ENCODE data around the gene BAG1. TPM values are rescaled to one million over a fixed set of nuclear protein-coding genes. Genes with fewer than 3 reads are reported as not detected.

The BAG1 gene
- total and polyA plus RNA-seq, 4 donors = 35.1 to 55.2 (median 43.0) TPM

DNA sequence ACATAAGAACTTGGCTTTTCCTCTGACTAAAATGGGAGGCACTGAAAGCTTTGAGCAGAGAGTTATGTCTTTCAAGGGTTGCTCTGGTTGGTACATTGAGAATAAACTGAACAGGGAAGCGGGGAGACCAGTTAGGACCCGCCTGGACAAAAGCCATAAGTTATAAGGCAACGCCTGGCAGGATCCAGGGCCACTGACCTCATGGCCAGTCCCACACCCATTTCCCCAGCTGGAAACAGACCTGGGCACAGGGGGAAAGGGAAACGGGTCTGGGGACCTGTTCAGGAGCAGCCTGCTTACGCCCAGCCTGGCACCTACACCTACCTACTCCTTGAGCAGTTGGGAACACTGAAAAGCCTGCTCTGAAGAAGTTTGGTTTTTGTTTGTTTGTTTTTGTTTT is 23.2 kb downstream of the BAG1 start:
- no peak overlapping the region for H3K9ac ChIP-seq (ENCODE audit: low read depth in 1 of 2, low read length in 2 of 2)
- TF ChIP-seq RXRA (IDR thresholded peaks at IDR 0.05) (peak in 1 of 2 donors; percentile 38), FOXA2 (IDR thresholded peaks at IDR 0.05) (no peak)
- no peak overlapping the region for H3K27ac ChIP-seq (ENCODE audit: low read depth in 1 of 2, low read length in 2 of 2)
- no peak for DNase-seq (ENCODE audit: low spot score)
- 61% methylated on average over 5 of the region's 5 CpGs for WGBS
- H3K4me3 ChIP-seq (ENCODE audit: low read depth in 1 of 3, low read length in 3 of 3) = no peak overlapping the region
- H3K9me3 ChIP-seq (ENCODE audit: control insufficient read depth in 4 of 4, low read length in 3 of 4) = no peaks in the 10 kb centered on the region
- no peaks in the 10 kb centered on the region for H3K36me3 ChIP-seq (ENCODE audit: control insufficient read depth in 4 of 4, insufficient read depth in 3 of 4, low read depth in 1 of 4, low read length in 3 of 4)
- H3K27me3 ChIP-seq (ENCODE audit: control insufficient read depth in 4 of 4, insufficient read depth in 4 of 4, low read length in 3 of 4) = no peaks in the 10 kb centered on the region
- no peaks in the 10 kb centered on the region for H3K4me1 ChIP-seq (ENCODE audit: control insufficient read depth in 4 of 4, insufficient read depth in 4 of 4, low read length in 3 of 4)

DNA sequence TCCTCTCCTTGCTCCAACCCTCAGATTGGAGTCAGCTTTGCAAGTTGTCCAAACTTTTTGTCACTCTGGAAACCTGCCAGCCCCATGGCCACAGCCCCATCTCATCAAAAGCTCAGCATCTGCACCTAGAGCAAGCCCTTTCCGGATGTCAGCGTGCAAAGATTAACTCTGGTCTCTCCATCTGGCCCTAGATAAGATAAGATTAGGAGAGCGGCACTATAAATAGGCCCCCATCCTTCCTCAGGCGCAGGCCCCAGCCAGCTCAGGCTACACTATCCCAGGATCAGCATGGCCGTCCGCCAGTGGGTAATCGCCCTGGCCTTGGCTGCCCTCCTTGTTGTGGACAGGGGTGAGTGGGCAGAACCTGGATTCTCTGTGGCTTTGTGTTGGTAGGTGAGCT is 24.6 kb downstream of the BAG1 start, which contains the start of gene SPINK4:
TSS of gene SPINK4 (plus strand) at position 247 of the 400 bp plus-strand sequence. CDS start at position 289, 42 bp downstream.
- no peak for TF ChIP-seq RXRA (IDR thresholded peaks at IDR 0.05)
- Histone ChIP-seq H3K9ac (ENCODE audit: low read depth in 1 of 2, low read length in 2 of 2) (no peak within 1 kb of the TSS), H3K9me3 (ENCODE audit: control insufficient read depth in 4 of 4, low read length in 3 of 4) (no peaks in the 10 kb centered on the region), H3K27ac (ENCODE audit: low read depth in 1 of 2, low read length in 2 of 2) (no peak within 1 kb of the TSS), H3K4me3 (ENCODE audit: low read depth in 1 of 3, low read length in 3 of 3) (no peak within 1 kb of the TSS), H3K36me3 (ENCODE audit: control insufficient read depth in 4 of 4, insufficient read depth in 3 of 4, low read depth in 1 of 4, low read length in 3 of 4) (no peaks in the 10 kb centered on the region), H3K4me1 (ENCODE audit: control insufficient read depth in 4 of 4, insufficient read depth in 4 of 4, low read length in 3 of 4) (no peaks in the 10 kb centered on the region), H3K27me3 (ENCODE audit: control insufficient read depth in 4 of 4, insufficient read depth in 4 of 4, low read length in 3 of 4) (no peaks in the 10 kb centered on the region)
- DNase-seq (ENCODE audit: low spot score) = no peak
- WGBS = 67% methylated on average over 7 of the region's 7 CpGs

- 80% methylated on average over 3 of the region's 3 CpGs for WGBS
Observed at GRCh38 chr9:33236571-33236970, 27.9 kb downstream of the BAG1 start.

DNA sequence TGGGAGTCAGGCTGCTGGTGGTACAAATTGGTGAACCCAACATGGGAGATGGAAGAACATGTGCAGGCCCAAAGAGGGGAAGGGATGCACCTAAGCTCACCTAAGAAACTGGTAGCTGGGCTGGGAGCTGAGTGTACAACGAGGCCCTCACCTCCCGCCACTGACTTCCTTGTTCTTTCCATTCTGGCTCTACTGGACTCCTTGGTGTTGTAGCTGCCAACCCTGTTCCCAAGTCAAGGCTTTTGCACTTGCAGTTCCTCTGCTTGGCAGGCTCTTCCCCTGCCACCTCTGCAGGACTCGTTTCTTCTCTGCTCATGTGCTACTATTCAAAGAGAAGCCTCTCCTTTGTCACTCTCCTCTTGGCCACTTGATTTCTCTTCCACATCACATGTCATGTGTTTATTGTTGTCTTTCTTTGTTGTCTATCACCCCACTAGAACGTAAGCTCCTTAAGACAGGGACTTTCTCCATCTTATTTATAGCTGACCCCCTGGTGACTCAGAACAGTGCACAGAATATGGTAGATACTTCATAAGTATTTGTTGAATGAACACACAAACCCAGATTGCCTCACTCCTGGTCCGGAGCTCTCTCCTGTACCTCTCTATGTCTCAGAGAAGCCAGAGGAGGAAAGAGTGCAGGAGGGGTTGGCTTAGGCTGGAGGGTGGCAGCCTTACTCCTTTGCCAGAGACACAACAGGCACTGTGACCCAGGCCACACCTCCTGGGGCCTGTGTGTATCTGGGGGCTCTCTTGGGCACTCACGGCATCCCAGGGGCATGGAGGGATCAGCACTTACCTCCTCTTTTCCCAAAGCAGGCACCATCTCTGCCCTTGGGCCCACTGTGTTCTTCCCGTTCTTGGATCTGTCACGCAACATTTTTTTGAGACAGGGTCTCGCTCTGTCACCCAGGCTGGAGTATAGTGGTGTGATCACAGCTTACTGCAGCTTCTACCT is 29.7 kb downstream of the BAG1 start:
- TF ChIP-seq, protein P1, sequence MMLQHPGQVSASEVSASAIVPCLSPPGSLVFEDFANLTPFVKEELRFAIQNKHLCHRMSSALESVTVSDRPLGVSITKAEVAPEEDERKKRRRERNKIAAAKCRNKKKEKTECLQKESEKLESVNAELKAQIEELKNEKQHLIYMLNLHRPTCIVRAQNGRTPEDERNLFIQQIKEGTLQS (IDR thresholded peaks at IDR 0.05) = no peak
- TF ChIP-seq, protein P2, sequence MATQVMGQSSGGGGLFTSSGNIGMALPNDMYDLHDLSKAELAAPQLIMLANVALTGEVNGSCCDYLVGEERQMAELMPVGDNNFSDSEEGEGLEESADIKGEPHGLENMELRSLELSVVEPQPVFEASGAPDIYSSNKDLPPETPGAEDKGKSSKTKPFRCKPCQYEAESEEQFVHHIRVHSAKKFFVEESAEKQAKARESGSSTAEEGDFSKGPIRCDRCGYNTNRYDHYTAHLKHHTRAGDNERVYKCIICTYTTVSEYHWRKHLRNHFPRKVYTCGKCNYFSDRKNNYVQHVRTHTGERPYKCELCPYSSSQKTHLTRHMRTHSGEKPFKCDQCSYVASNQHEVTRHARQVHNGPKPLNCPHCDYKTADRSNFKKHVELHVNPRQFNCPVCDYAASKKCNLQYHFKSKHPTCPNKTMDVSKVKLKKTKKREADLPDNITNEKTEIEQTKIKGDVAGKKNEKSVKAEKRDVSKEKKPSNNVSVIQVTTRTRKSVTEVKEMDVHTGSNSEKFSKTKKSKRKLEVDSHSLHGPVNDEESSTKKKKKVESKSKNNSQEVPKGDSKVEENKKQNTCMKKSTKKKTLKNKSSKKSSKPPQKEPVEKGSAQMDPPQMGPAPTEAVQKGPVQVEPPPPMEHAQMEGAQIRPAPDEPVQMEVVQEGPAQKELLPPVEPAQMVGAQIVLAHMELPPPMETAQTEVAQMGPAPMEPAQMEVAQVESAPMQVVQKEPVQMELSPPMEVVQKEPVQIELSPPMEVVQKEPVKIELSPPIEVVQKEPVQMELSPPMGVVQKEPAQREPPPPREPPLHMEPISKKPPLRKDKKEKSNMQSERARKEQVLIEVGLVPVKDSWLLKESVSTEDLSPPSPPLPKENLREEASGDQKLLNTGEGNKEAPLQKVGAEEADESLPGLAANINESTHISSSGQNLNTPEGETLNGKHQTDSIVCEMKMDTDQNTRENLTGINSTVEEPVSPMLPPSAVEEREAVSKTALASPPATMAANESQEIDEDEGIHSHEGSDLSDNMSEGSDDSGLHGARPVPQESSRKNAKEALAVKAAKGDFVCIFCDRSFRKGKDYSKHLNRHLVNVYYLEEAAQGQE (IDR thresholded peaks at IDR 0.05) = no peak
- TF ChIP-seq YY1 (IDR thresholded peaks at IDR 0.05) = no peak
- TF ChIP-seq, protein P3, sequence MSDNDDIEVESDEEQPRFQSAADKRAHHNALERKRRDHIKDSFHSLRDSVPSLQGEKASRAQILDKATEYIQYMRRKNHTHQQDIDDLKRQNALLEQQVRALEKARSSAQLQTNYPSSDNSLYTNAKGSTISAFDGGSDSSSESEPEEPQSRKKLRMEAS (IDR thresholded peaks at IDR 0.05) = no peak
- TF ChIP-seq HNF4G (IDR thresholded peaks at IDR 0.05) = no peak
- no peak for TF ChIP-seq EGR1 (IDR thresholded peaks at IDR 0.05; ENCODE audit: low read depth in 2 of 2)
- 87% methylated on average over 9 of the region's 9 CpGs for WGBS
- Histone ChIP-seq H3K36me3 (ENCODE audit: control insufficient read depth in 4 of 4, insufficient read depth in 3 of 4, low read depth in 1 of 4, low read length in 3 of 4) (no peaks in the 10 kb centered on the region), H3K9me3 (ENCODE audit: control insufficient read depth in 4 of 4, low read length in 3 of 4) (no peaks in the 10 kb centered on the region), H3K27ac (ENCODE audit: low read depth in 1 of 2, low read length in 2 of 2) (no peak overlapping the region), H3K27me3 (ENCODE audit: control insufficient read depth in 4 of 4, insufficient read depth in 4 of 4, low read length in 3 of 4) (no peaks in the 10 kb centered on the region), H3K9ac (ENCODE audit: low read depth in 1 of 2, low read length in 2 of 2) (no peak overlapping the region), H3K4me1 (ENCODE audit: control insufficient read depth in 4 of 4, insufficient read depth in 4 of 4, low read length in 3 of 4) (no peaks in the 10 kb centered on the region), H3K4me3 (ENCODE audit: low read depth in 1 of 3, low read length in 3 of 3) (no peak overlapping the region)
- DNase-seq (ENCODE audit: low spot score) = no peak

More at GRCh38 chr9:33236571-33236970, 27.9 kb downstream of the BAG1 start:
- Histone ChIP-seq H3K4me3 (ENCODE audit: low read depth in 1 of 3, low read length in 3 of 3) (no peak overlapping the region), H3K27ac (ENCODE audit: low read depth in 1 of 2, low read length in 2 of 2) (no peak overlapping the region), H3K4me1 (ENCODE audit: control insufficient read depth in 4 of 4, insufficient read depth in 4 of 4, low read length in 3 of 4) (no peaks in the 10 kb centered on the region), H3K27me3 (ENCODE audit: control insufficient read depth in 4 of 4, insufficient read depth in 4 of 4, low read length in 3 of 4) (no peaks in the 10 kb centered on the region), H3K9ac (ENCODE audit: low read depth in 1 of 2, low read length in 2 of 2) (no peak overlapping the region), H3K9me3 (ENCODE audit: control insufficient read depth in 4 of 4, low read length in 3 of 4) (no peaks in the 10 kb centered on the region), H3K36me3 (ENCODE audit: control insufficient read depth in 4 of 4, insufficient read depth in 3 of 4, low read depth in 1 of 4, low read length in 3 of 4) (no peaks in the 10 kb centered on the region)
- TF ChIP-seq RXRA (IDR thresholded peaks at IDR 0.05) (no peak), NR2F2 (IDR thresholded peaks at IDR 0.05) (no peak), FOXA1 (IDR thresholded peaks at IDR 0.05) (no peak), YY1 (IDR thresholded peaks at IDR 0.05) (no peak), HNF4G (IDR thresholded peaks at IDR 0.05) (no peak), JUND (IDR thresholded peaks at IDR 0.05) (no peak), EGR1 (IDR thresholded peaks at IDR 0.05; ENCODE audit: low read depth in 2 of 2) (no peak)
- TF ChIP-seq, protein P3 (IDR thresholded peaks at IDR 0.05) = no peak
- TF ChIP-seq, protein P1 (IDR thresholded peaks at IDR 0.05) = no peak
- DNase-seq (ENCODE audit: low spot score) = no peak

Measured in liver (tissue), 9 donors.